Breast epithelium (tissue), 4 donors: ENCODE data around the gene CHMP1A. TPM values are rescaled to one million over a fixed set of nuclear protein-coding genes. Genes with fewer than 3 reads are reported as not detected.

ENCODE experiments used
- DNase-seq, 2 donors: peaks; one replicate each; pipeline ENCODE4 v3.0.0-alpha.2; 2019; ENCODE audit warnings: low spot score in 2 of 2
- H3K27ac ChIP-seq, 2 donors: fragments of 200-600 bp; sonication (generic) in 1 of 2; one replicate each; pipeline ENCODE4 v1.5.1; 2016 to 2019; ENCODE audit warnings: mild to moderate bottlenecking in 1 of 2
- H3K27me3 ChIP-seq, 2 donors: fragments of 200-600 bp; sonication (generic) in 1 of 2; one replicate each; pipeline versions ENCODE4 v1.5.1 to v1.6.0; 2017 to 2019; ENCODE audit warnings: control low read depth in 1 of 2, mild to moderate bottlenecking in 1 of 2
- H3K36me3 ChIP-seq: fragments of 200-600 bp; one replicate; pipeline ENCODE4 v1.5.1; 2019
- H3K4me1 ChIP-seq, 2 donors: fragments of 200-600 bp; sonication (generic); one replicate each; pipeline ENCODE4 v1.5.1; 2016 to 2019; ENCODE audit warnings: control low read depth in 1 of 2
- H3K4me3 ChIP-seq, 3 donors: fragments of 200-600 bp; sonication (generic); 1 replicate in 2 of 3; 2 replicates in 1 of 3; pipeline ENCODE4 v1.5.1; 2016 to 2019; ENCODE audit warnings: mild to moderate bottlenecking in 3 of 3, moderate library complexity in 2 of 3
- H3K9me3 ChIP-seq, 2 donors: fragments of 200-600 bp; sonication (generic) in 1 of 2; one replicate each; pipeline ENCODE4 v1.5.1; 2016 to 2019; ENCODE audit warnings: control low read depth in 1 of 2
- POLR2A ChIP-seq: fragments of 450-650 bp; IDR thresholded peaks from one replicate; pipeline ENCODE4 v1.6.1; 2016; ENCODE audit warnings: antibody characterized with exemption, mild to moderate bottlenecking, moderate library complexity
- POLR2AphosphoS5 ChIP-seq, 3 donors: sonication (generic); formaldehyde crosslinking; IDR thresholded peaks; one replicate each; pipeline ENCODE4 v1.6.1; 2017; ENCODE audit warnings: antibody characterized with exemption in 3 of 3
- intact Hi-C: fragments of 100-400 bp; cut with DNase I; formaldehyde crosslinking; loops from one replicate; pipeline ENCODE4 v1.15.1; 2023; ENCODE audit warnings: low total_unique reads
- total RNA-seq, 3 donors: library from RNA; depleted of rRNA; stranded (reverse); fragments of >200 nt; gene quantifications; one replicate each; pipeline ENCODE4 v1.1.0, GENCODE V29; 2016
- TF ChIP-seq, protein P1 (sequence below), 3 donors: fragments of 450-650 bp; IDR thresholded peaks; one replicate each; pipeline ENCODE4 v1.5.1; 2016 to 2017; ENCODE audit warnings: antibody characterized with exemption in 3 of 3, mild to moderate bottlenecking in 3 of 3, moderate library complexity in 3 of 3

Gene CHMP1A
- total RNA-seq, 3 donors from 2014 or later: 67.5 to 100.0 (median 86.2) TPM

- Histone ChIP-seq H3K36me3 (no peaks in the 10 kb centered on the region), H3K4me3 (no peak overlapping the region), H3K27ac (no peak overlapping the region), H3K27me3 (peaks cover 0 to 3% of the 10 kb centered on the region in 2 donors), H3K9me3 (no peaks in the 10 kb centered on the region), H3K4me1 (peaks cover 0 to 4% of the 10 kb centered on the region in 2 donors)
- TF ChIP-seq POLR2A: no peak
- TF ChIP-seq, protein P1, sequence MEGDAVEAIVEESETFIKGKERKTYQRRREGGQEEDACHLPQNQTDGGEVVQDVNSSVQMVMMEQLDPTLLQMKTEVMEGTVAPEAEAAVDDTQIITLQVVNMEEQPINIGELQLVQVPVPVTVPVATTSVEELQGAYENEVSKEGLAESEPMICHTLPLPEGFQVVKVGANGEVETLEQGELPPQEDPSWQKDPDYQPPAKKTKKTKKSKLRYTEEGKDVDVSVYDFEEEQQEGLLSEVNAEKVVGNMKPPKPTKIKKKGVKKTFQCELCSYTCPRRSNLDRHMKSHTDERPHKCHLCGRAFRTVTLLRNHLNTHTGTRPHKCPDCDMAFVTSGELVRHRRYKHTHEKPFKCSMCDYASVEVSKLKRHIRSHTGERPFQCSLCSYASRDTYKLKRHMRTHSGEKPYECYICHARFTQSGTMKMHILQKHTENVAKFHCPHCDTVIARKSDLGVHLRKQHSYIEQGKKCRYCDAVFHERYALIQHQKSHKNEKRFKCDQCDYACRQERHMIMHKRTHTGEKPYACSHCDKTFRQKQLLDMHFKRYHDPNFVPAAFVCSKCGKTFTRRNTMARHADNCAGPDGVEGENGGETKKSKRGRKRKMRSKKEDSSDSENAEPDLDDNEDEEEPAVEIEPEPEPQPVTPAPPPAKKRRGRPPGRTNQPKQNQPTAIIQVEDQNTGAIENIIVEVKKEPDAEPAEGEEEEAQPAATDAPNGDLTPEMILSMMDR (IDR thresholded peaks at IDR 0.05): no peak
- TF ChIP-seq POLR2AphosphoS5 (IDR thresholded peaks at IDR 0.05): no peak
- no peak for DNase-seq
- intact Hi-C loops: no loop called here
Observed at GRCh38 chr16:89643769-89644300, 13.7 kb downstream of the CHMP1A start.

- intact Hi-C loops: no loop called here
- Histone ChIP-seq H3K27ac (no peak overlapping the region), H3K9me3 (no peaks in the 10 kb centered on the region), H3K36me3 (no peaks in the 10 kb centered on the region), H3K4me3 (no peak overlapping the region), H3K27me3 (peaks cover 0 to 3% of the 10 kb centered on the region in 2 donors), H3K4me1 (peaks cover 0 to 4% of the 10 kb centered on the region in 2 donors)
- TF ChIP-seq POLR2A (no peak), POLR2AphosphoS5 (IDR thresholded peaks at IDR 0.05) (no peak)
- TF ChIP-seq, protein P1 (IDR thresholded peaks at IDR 0.05): no peak
- DNase-seq: no peak
Observed at GRCh38 chr16:89642574-89642973, 14.9 kb downstream of the CHMP1A start.

- no peak for DNase-seq
- TF ChIP-seq POLR2AphosphoS5 (IDR thresholded peaks at IDR 0.05): no peak
- TF ChIP-seq, protein P1 (IDR thresholded peaks at IDR 0.05): no peak
- no peak for TF ChIP-seq POLR2A
- intact Hi-C loops: no loop called here
- Histone ChIP-seq H3K4me1 (peaks cover 0 to 4% of the 10 kb centered on the region in 2 donors), H3K4me3 (peak overlapping the region in 2 of 3 donors; percentile 26 to 53), H3K27me3 (peaks cover 0 to 3% of the 10 kb centered on the region in 2 donors), H3K9me3 (no peaks in the 10 kb centered on the region), H3K36me3 (no peaks in the 10 kb centered on the region), H3K27ac (no peak overlapping the region)
Observed at GRCh38 chr16:89641458-89642119, 15.9 kb downstream of the CHMP1A start.

GRCh38 chr16:89639385-89639784 is 18.1 kb downstream of the CHMP1A start:
- TF ChIP-seq, protein P1 (IDR thresholded peaks at IDR 0.05): no peak
- no peak for TF ChIP-seq POLR2A
- TF ChIP-seq POLR2AphosphoS5 (IDR thresholded peaks at IDR 0.05): no peak
- Histone ChIP-seq H3K36me3 (no peaks in the 10 kb centered on the region), H3K27ac (no peak overlapping the region), H3K27me3 (peaks cover 0 to 3% of the 10 kb centered on the region in 2 donors), H3K4me3 (no peak overlapping the region), H3K9me3 (no peaks in the 10 kb centered on the region), H3K4me1 (peaks cover 0 to 4% of the 10 kb centered on the region in 2 donors)
- DNase-seq: no peak
- intact Hi-C loops: no loop called here

- TF ChIP-seq, protein P1 (IDR thresholded peaks at IDR 0.05): no peak
- no peak for TF ChIP-seq POLR2A
- no peak for TF ChIP-seq POLR2AphosphoS5 (IDR thresholded peaks at IDR 0.05)
- no peaks in the 10 kb centered on the region for H3K9me3 ChIP-seq
- intact Hi-C loops: no loop called here
- H3K4me3 ChIP-seq: no peak overlapping the region
- H3K27ac ChIP-seq: no peak overlapping the region
- peaks cover 0 to 4% of the 10 kb centered on the region in 2 donors for H3K4me1 ChIP-seq
- peaks cover 0 to 7% of the 10 kb centered on the region in 2 donors for H3K27me3 ChIP-seq
- no peak for DNase-seq
- no peaks in the 10 kb centered on the region for H3K36me3 ChIP-seq
Observed at GRCh38 chr16:89638455-89638854, 19.1 kb downstream of the CHMP1A start.
